GM03348 (cell line): ENCODE results near the gene THBS1.

ENCODE experiments used
- DNase-seq: peaks from one replicate; pipeline ENCODE4 v3.0.0; 2012; ENCODE audit warnings: low spot score

THBS1 gene

DNA sequence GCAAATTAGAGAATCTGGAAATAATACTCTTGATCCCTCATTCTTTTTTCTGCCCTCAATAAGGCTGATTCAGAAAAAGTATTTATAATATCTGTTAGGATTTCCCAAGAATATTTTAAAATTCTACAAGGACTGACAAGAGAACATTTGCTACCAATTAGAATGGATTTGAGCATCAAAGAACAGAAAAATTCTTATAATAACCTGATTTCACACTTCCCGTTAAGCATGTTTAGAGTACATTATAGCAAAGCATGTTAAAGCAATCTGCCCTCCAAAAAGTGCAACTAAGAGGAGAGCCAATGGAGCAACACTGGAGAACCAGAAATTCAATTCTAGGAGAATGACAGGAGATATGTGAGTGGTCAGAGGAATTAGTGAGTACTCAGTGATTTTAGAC, 57.2 kb downstream of the THBS1 start:
- no peak for DNase-seq

DNA sequence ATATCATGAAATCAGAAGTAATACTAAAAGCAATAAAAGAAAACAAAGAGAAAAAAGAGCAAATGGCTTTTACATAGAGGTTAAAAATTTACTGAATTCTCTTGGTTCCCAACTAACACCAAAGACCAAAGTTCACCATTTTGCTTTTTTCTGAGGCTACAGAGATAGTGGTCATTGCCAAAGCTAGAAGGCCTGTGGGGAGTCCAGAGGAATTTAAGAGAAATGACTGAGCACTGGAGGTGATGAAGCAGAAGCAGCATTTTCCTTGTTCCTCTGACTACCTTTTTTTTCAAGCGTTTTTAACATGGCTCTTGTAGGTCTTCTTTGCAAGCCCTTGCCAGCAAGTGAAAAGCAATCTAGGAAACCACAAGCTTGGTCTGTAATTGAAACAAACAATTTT, 58.2 kb downstream of the THBS1 start:
- DNase-seq: no peak

DNA sequence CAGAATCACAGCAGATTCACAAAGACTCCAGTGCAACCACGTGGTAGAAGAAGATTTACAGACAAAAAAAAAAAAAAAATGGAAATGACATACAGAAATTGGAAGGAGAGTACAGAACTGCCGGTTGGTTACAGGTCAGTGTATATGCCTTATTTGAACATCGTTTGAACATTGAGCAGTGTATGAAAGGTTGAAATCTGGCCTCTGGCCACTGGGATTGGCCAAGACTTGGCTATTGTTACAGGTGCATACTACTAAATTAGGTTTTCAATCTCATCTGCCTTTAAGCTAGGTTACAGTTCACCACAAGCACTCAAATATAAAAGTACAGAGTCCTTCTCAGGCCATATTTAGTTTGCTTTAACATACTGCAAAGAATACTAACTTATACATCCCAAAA, 59.8 kb downstream of the THBS1 start:
- no peak for DNase-seq

DNA sequence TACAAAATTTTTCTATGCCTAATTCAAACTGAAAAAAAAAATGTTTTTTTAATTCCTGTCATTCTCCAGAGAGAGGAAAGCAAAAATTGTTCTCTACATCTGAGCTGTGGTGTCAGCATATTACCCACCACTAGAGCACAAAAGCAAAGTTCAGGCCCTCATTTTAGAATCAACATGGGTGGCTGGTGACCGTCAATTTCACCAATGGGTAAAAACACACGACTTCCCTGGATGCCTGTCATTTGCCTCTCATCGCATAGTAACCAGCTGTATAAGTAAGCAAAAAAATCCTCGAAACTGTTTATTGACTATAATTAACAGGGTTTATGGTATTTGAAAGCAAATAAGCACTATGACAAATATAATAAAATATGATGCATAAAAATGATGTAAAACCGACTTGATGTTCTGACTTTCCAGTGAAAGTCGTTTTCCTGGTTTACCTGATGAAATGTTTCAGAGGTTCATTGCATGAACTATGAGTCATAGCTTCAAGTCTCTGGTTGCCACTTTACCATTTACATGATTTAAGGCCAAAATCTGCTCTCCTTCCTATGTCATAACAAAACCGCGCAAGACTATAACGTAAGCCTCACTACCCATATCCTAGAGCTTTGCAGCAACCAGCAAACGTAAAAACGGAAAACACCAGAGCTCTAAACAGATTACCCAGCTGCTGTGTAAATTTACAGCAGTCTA, 60.5 kb downstream of the THBS1 start:
- no peak for DNase-seq

DNA sequence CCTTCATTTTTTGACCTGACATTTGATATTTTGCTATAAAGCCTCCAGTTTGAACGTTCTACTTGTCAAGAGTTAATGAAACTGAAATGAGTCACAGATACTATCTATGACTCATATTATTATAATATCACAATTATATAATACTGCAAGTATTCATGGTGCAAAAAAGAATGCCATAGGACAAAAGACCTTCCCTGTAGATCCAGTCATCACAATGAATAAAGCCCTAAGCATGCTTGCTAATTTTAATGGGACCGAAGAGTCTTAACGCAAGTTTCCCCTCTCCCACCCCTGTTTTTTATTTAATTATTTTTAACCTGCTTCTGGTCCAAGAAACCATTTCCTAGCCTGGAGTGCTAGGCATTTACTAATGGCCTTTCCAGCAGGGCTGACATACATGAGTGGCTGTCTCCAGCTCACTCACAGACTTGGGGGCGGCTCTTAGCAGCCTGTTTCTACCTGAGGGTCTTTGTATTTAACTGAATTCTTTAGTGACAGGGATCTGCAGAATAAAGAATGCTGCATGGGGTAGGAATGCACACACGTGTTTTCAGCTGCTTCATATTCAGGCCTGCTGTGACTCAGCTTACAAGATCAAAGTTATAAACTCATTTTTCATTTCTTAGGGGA, 61.2 kb downstream of the THBS1 start:
- DNase-seq: peak; percentile 60

DNA sequence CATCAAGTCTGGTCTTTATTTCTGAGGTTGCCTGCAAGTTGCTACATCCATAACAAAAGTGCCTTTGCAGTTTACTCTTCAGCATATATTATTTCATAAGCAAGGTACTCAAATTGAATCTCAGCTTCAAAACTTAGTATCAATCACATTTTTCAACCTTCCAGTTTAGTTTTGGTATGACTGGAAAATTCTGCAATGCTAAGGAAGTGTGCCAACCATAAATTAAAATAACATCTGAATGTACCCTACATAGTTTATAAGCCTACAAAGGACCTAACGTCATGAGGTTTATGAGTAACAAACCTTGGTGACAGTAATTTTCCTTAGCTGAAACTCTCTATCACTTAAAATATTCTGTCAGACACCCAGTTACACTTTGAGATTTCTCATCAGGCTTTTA, 62.8 kb downstream of the THBS1 start:
- no peak for DNase-seq

DNA sequence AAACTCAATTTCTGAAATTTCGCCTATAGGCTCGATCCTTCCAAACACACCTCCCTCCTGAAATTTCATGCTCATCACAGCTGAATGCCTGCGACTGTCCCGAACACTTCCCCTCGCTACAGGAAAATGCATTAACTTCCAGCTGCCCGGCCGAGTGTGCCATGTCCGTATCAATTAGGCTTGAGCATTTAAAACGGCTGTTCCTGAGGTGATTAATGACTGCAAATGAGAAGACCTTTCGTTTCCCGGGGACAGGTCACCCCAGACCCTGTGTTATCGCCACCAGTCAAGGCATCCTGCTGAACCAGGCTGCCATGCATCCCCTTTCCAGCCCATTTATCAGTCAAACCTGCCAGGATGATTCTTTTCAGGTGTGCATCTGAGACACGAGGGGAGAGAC, 63.3 kb downstream of the THBS1 start:
- DNase-seq: no peak

DNA sequence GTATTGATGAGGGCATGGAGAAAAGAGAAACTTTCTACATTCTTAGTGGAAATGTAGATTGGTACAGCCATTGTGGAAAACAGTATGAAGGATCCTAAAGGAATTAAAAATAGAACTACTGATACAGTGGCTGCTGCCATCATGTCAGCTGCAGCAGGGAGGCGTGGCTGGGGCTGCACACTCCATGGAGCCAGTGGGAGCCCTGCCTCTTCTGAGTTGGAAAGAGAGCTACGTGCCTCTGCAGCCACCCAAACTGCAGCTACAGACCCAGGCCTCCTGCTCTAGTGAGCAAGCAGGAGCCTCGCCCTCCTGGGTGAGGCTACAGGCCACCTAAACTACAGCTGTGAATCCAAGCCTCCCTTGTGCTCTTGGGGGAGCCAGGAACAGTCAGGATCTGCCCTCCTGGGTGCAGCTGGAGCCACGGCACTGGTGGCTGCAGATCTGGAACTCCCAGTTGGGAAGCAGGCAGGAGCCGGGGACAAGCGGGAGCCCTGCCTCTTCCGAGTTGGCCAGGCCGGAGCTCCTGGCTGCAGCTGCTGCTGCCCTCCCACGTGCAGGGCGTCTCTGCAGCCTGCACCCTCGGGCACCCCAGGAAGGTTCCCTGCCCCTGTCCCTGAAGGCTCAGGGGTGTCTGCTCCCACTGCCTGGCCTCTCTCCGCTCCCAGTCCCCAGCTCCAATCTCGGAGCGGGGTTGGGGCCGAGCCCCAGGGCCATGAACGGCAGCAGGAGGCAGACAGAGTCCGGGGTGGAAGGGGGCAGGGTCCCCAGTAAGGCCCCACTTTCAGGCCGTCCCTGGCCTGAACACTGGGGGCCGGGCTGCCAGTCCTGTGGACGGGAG, 64.5 kb downstream of the THBS1 start:
- no peak for DNase-seq

DNA sequence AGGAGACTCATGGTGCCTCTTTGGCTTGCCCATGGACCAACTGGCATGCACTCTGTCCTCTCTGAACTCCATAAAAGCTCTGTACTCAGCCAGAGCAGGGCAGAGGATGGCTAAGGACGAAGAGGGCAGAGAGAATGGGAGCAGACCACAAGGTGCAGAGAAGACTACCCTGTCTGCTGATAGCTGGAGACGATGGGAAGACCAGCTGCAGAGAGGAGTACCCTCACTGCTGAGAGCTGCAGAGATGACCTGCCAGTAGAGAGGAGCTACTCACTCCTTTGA, 65.0 kb downstream of the THBS1 start:
- DNase-seq: no peak

DNA sequence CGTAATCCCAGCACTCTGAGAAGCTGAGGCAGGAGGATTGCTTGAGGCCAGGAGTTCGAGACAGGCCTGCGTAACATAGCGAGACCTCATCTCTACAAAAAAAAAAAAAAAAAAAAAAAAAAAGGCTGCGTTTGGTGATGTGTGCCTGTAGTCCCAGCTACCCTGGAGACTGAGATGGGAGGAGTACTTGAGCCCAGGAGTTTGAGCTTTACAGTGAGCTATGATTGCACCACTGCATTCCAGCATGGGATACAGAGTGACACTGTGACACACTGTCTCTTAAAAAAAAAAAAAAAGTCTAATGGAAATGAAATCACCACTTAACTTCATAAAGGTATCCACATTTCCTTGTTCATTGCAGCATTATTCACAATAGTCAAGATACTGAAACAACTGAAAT, 65.5 kb downstream of the THBS1 start:
- DNase-seq: no peak
